IMR-90 (cell line): Measurements from ENCODE around the gene SEMA4D. TPM values are rescaled to one million over a fixed set of nuclear protein-coding genes. Genes with fewer than 3 reads are reported as not detected.

Experiments used
- ATAC-seq: fragments of 200-7000 bp; cut with Tn5 transposase; 2 replicates; pipeline ENCODE4 v1.9.1; 2020; ENCODE audit warnings: low read depth, mild to moderate bottlenecking, moderate library complexity
- BruUV-seq: library from RNA; stranded (reverse); fragments of 400-500 nt; replicated peaks from 2 replicates; lab custom pipeline; 2021; lab: Mats Ljungman, UMichigan
- CTCF ChIA-PET: fragments of 300-600 bp; formaldehyde crosslinking; extraction: SDS; loops from one replicate; lab custom pipeline; 2021; ENCODE audit warnings: antibody characterized with exemption; lab: Yijun Ruan, JAX
- POLR2A ChIA-PET: fragments of 300-600 bp; sonication (Branson Sonifier 250); formaldehyde crosslinking; loops from one replicate; lab custom pipeline; 2022; ENCODE audit warnings: antibody characterized with exemption; ENCODE audit not compliant: unreplicated experiment; lab: Charles Lee
- DNase-seq: peaks from one replicate; pipeline ENCODE4 v3.0.0; 2013
- H2AFZ ChIP-seq: replicated peaks from 2 replicates; pipeline ENCODE3; 2013; ENCODE audit warnings: low read length, mild to moderate bottlenecking; ENCODE audit not compliant: poor library complexity
- H2AK5ac ChIP-seq: 2 replicates; pipeline ENCODE4 v1.6.1; 2013; ENCODE audit warnings: low read depth, low read length, inconsistent platforms
- H2AK9ac ChIP-seq: replicated peaks from 2 replicates; pipeline ENCODE3; 2013; ENCODE audit warnings: mild to moderate bottlenecking, low read depth, low read length, moderate library complexity; ENCODE audit not compliant: poor library complexity
- H2BK120ac ChIP-seq: 2 replicates; pipeline ENCODE4 v1.6.1; 2013; ENCODE audit warnings: low read depth, low read length, inconsistent platforms
- H2BK15ac ChIP-seq: 3 replicates; pipeline ENCODE4 v1.6.1; 2013; ENCODE audit warnings: low read depth, low read length, inconsistent platforms
- H2BK20ac ChIP-seq: 2 replicates; pipeline ENCODE4 v1.6.1; 2013; ENCODE audit warnings: low read depth, mild to moderate bottlenecking, inconsistent platforms, low read length, moderate library complexity
- H2BK5ac ChIP-seq: 2 replicates; pipeline ENCODE4 v1.6.1; 2013; ENCODE audit warnings: mild to moderate bottlenecking, low read depth, low read length, inconsistent platforms; ENCODE audit not compliant: poor library complexity, severe bottlenecking
- H3K14ac ChIP-seq: replicated peaks from 2 replicates; pipeline ENCODE4 v1.6.1; 2013; ENCODE audit warnings: low read depth, low read length, inconsistent platforms
- H3K18ac ChIP-seq: 2 replicates; pipeline ENCODE4 v1.6.1; 2013; ENCODE audit warnings: low read depth, low read length, control low read depth
- H3K23ac ChIP-seq: 2 replicates; pipeline ENCODE4 v1.6.1; 2013; ENCODE audit warnings: low read depth, low read length, inconsistent platforms
- H3K27ac ChIP-seq: 2 replicates; pipeline ENCODE4 v1.5.1; 2013; ENCODE audit warnings: mild to moderate bottlenecking, control low read depth, low read length; ENCODE audit not compliant: insufficient read depth
- H3K27me3 ChIP-seq: 2 replicates; pipeline ENCODE4 v1.6.1; 2013; ENCODE audit warnings: low read length; ENCODE audit not compliant: control insufficient read depth, insufficient read depth
- H3K36me3 ChIP-seq: 2 replicates; pipeline ENCODE4 v1.6.1; 2013; ENCODE audit warnings: low read length, mixed read lengths; ENCODE audit not compliant: control insufficient read depth, insufficient read depth
- H3K4ac ChIP-seq: 2 replicates; pipeline ENCODE4 v1.6.1; 2013; ENCODE audit warnings: low read depth, low read length, inconsistent platforms
- H3K4me1 ChIP-seq: 2 replicates; pipeline ENCODE4 v1.6.1; 2013; ENCODE audit warnings: low read length, mixed read lengths; ENCODE audit not compliant: control insufficient read depth, insufficient read depth
- H3K4me2 ChIP-seq: 2 replicates; pipeline ENCODE4 v1.6.1; 2013; ENCODE audit warnings: low read depth, mild to moderate bottlenecking, control low read depth, low read length, moderate library complexity
- H3K4me3 ChIP-seq: 2 replicates; pipeline ENCODE4 v1.5.1; 2013; ENCODE audit warnings: low read depth, mild to moderate bottlenecking, control low read depth, low read length, moderate library complexity; ENCODE audit not compliant: insufficient read depth
- H3K56ac ChIP-seq: 2 replicates; pipeline ENCODE4 v1.6.1; 2013; ENCODE audit warnings: low read length, inconsistent platforms; ENCODE audit not compliant: insufficient read depth; ENCODE audit errors: extremely low read depth
- H3K79me1 ChIP-seq, 2 experiments: 2 replicates each; pipeline ENCODE4 v1.6.1; 2013; ENCODE audit warnings: low read length in 2 of 2, inconsistent platforms in 1 of 2, low read depth in 1 of 2
- H3K9ac ChIP-seq: 2 replicates; pipeline ENCODE4 v1.6.1; 2013; ENCODE audit warnings: low read depth, low read length, control low read depth
- H3K9me1 ChIP-seq: 2 replicates; pipeline ENCODE4 v1.6.1; 2013; ENCODE audit warnings: low read length, inconsistent platforms; ENCODE audit not compliant: insufficient read depth
- H3K9me3 ChIP-seq: 2 replicates; pipeline ENCODE4 v1.6.1; 2013; ENCODE audit warnings: low read length; ENCODE audit not compliant: control insufficient read depth, insufficient read depth
- H4K20me1 ChIP-seq: 2 replicates; pipeline ENCODE4 v1.6.1; 2013; ENCODE audit warnings: low read length, inconsistent platforms; ENCODE audit not compliant: insufficient read depth
- H4K5ac ChIP-seq: 2 replicates; pipeline ENCODE4 v1.6.1; 2013; ENCODE audit warnings: mild to moderate bottlenecking, low read depth, low read length, control low read depth
- H4K8ac ChIP-seq, 2 experiments: 2 replicates each; pipeline ENCODE4 v1.6.1; 2013; ENCODE audit warnings: low read depth in 2 of 2, low read length in 2 of 2, control low read depth in 1 of 2, inconsistent platforms in 1 of 2
- H4K91ac ChIP-seq: 2 replicates; pipeline ENCODE4 v1.6.1; 2013; ENCODE audit warnings: low read depth, low read length, inconsistent platforms; ENCODE audit not compliant: insufficient read depth
- CHD1 ChIP-seq: IDR thresholded peaks from 2 replicates; pipeline ENCODE4 v1.6.1; 2012; ENCODE audit warnings: low read depth, low read length, improper control_type of control experiment
- WGBS, 2 experiments: methylation state at CpG; one replicate each; pipeline versions ENCODE4 v1.1.5 to v1.1.7; 2013; ENCODE audit warnings: missing lambda C conversion rate in 2 of 2; ENCODE audit not compliant: insufficient read length in 1 of 2; ENCODE audit errors: extremely low coverage in 2 of 2; 5-methylcytosine and 5-hydroxymethylcytosine counted together
- dilution Hi-C: fragments of 300-500 bp; cut with HindIII; formaldehyde crosslinking; loops from one replicate; pipeline ENCODE4 v1.14.3; 2018; ENCODE audit warnings: low sequenced_read_pairs; ENCODE audit not compliant: unreplicated experiment
- in situ Hi-C: fragments of 300-500 bp; cut with MboI; formaldehyde crosslinking; loops from 3 replicates; pipeline ENCODE4 v1.14.3; 2019; ENCODE audit warnings: low sequenced_read_pairs, inconsistent platforms, mixed read lengths
- intact Hi-C: fragments of 100-400 bp; cut with micrococcal nuclease; formaldehyde crosslinking; loops from 2 replicates; pipeline ENCODE4 v1.10.0; 2022
- polyA plus RNA-seq, 3 experiments: library from polyadenylated mRNA; depleted of rRNA; stranded (reverse); fragments of >200 nt; gene quantifications; 2 replicates each; pipeline ENCODE4 v1.2.3, GENCODE V29; 2012; ENCODE audit warnings: low replicate concordance in 1 of 3
- total RNA-seq: library from RNA; depleted of rRNA; stranded (reverse); fragments of >200 nt; gene quantifications from 2 replicates; pipeline ENCODE4 v1.2.3, GENCODE V29; 2012

The SEMA4D gene
- total and polyA plus RNA-seq, 2 of the 4 experiments (the other 2 are of a cell fraction) = 0.90 to 1.5 TPM

- no peak overlapping the region for H3K27ac ChIP-seq
- no peak overlapping the region for H2AFZ ChIP-seq
- H4K8ac ChIP-seq = no peak overlapping the region
- ATAC-seq = no peak
- no TSS peak for BruUV-seq
- H3K79me1 ChIP-seq = no peaks in the 10 kb centered on the region
- peaks cover 6% of the 10 kb centered on the region; the same call in 1 of the 2 replicates for H3K9me1 ChIP-seq
- ChIA-PET POLR2A (no interaction called here), CTCF (no interaction called here)
- no peak overlapping the region for H2BK120ac ChIP-seq
- H3K9ac ChIP-seq = no peak overlapping the region
- no peak overlapping the region for H4K91ac ChIP-seq
- no peaks in the 10 kb centered on the region for H3K27me3 ChIP-seq
- no peak overlapping the region for H3K14ac ChIP-seq
- no peak overlapping the region for H3K23ac ChIP-seq
- H3K4me3 ChIP-seq = no peak overlapping the region
- no peak for DNase-seq
- H4K20me1 ChIP-seq = peaks cover 3% of the 10 kb centered on the region; the same call in 1 of the 2 replicates
- TF ChIP-seq CHD1 = no peak
- no peaks in the 10 kb centered on the region for H3K9me3 ChIP-seq
- H3K56ac ChIP-seq = no peak overlapping the region
- no peak overlapping the region for H2AK5ac ChIP-seq
- dilution Hi-C loops (no loop called here), in situ Hi-C loops (no loop called here), intact Hi-C loops (no loop called here)
- no peak overlapping the region; the same call in 1 of the 2 replicates for H3K18ac ChIP-seq
- peaks cover 10% of the 10 kb centered on the region; the same call in 1 of the 2 replicates for H3K4me1 ChIP-seq
- H2AK9ac ChIP-seq = peak overlapping the region; percentile 28
- H2BK5ac ChIP-seq = no peak overlapping the region
- no peak overlapping the region for H2BK20ac ChIP-seq
- H4K5ac ChIP-seq = no peak overlapping the region
- H3K4me2 ChIP-seq = no peak overlapping the region
- no peaks in the 10 kb centered on the region for H3K36me3 ChIP-seq
- no peak overlapping the region for H3K4ac ChIP-seq
- WGBS, 2 experiments = 68% methylated on average over 6 of the region's 9 CpGs; no CpG with 5 or more reads in 1 of the 2 experiments
- H2BK15ac ChIP-seq = no peak overlapping the region
Measured at GRCh38 chr9:89442501-89442978, 55.4 kb downstream of the SEMA4D start.
